ENCODE data around the gene B4GALNT4. TPM values are rescaled to one million over a fixed set of nuclear protein-coding genes. Genes with fewer than 3 reads are reported as not detected.

The B4GALNT4 gene
- total and polyA plus RNA-seq, 2 of the 13 experiments (the other 11 are each of a cell fraction or from before 2014, with no cell fraction given) = 30.5 to 50.1 TPM

DNA sequence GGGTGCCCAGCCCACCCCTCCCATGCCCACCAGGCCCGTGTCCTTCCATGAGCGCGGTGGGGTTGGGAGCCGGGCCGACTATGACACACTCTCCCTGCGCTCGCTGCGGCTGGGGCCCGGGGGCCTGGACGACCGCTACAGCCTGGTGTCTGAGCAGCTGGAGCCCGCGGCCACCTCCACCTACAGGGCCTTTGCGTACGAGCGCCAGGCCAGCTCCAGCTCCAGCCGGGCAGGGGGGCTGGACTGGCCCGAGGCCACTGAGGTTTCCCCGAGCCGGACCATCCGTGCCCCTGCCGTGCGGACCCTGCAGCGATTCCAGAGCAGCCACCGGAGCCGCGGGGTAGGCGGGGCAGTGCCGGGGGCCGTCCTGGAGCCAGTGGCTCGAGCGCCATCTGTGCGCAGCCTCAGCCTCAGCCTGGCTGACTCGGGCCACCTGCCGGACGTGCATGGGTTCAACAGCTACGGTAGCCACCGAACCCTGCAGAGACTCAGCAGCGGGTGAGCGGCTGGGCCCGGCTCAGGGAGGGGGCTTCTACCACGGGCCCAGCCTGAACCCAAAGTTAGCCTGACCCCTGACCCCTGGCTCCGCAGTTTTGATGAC is 27.7 kb downstream of the B4GALNT4 start (continued):
- TF ChIP-seq, protein P1, sequence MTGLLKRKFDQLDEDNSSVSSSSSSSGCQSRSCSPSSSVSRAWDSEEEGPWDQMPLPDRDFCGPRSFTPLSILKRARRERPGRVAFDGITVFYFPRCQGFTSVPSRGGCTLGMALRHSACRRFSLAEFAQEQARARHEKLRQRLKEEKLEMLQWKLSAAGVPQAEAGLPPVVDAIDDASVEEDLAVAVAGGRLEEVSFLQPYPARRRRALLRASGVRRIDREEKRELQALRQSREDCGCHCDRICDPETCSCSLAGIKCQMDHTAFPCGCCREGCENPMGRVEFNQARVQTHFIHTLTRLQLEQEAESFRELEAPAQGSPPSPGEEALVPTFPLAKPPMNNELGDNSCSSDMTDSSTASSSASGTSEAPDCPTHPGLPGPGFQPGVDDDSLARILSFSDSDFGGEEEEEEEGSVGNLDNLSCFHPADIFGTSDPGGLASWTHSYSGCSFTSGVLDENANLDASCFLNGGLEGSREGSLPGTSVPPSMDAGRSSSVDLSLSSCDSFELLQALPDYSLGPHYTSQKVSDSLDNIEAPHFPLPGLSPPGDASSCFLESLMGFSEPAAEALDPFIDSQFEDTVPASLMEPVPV (CRISPR knock-in tag; IDR thresholded peaks at IDR 0.05) = peak; percentile 59; the same call in 1 of the 2 replicates
- TF ChIP-seq ZNF335 (CRISPR knock-in tag; IDR thresholded peaks at IDR 0.05) = no peak
- TF ChIP-seq ZNF564 (CRISPR knock-in tag; IDR thresholded peaks at IDR 0.05) = peak; percentile 62; the same call in 1 of the 2 replicates
- TF ChIP-seq ZNF563 (CRISPR knock-in tag; IDR thresholded peaks at IDR 0.05) = peak; percentile 31; the same call in 1 of the 2 replicates
- TF ChIP-seq CBFB (CRISPR knock-in tag; IDR thresholded peaks at IDR 0.05) = peak; percentile 69; the same call in 1 of the 2 replicates
- no peak for TF ChIP-seq CBX5 (CRISPR knock-in tag; IDR thresholded peaks at IDR 0.05; ENCODE audit: borderline replicate concordance)
- no peak for TF ChIP-seq NRL (CRISPR knock-in tag; IDR thresholded peaks at IDR 0.05; ENCODE audit: borderline replicate concordance)
- TF ChIP-seq ZNF572 (CRISPR knock-in tag; IDR thresholded peaks at IDR 0.05) = no peak
- TF ChIP-seq ZBTB1 (CRISPR knock-in tag; IDR thresholded peaks at IDR 0.05; ENCODE audit: borderline replicate concordance) = no peak
- TF ChIP-seq ARNT2 (CRISPR knock-in tag; IDR thresholded peaks at IDR 0.05; ENCODE audit: low read depth) = peak; percentile 63; the same call in 1 of the 2 replicates
- TF ChIP-seq CTCF (CRISPR knock-in tag; IDR thresholded peaks at IDR 0.05) = peak; percentile 93
- no peak for TF ChIP-seq ZFP62 (CRISPR knock-in tag; IDR thresholded peaks at IDR 0.05)
- no peak for TF ChIP-seq NR1H2 (CRISPR knock-in tag; IDR thresholded peaks at IDR 0.05; ENCODE audit: borderline replicate concordance, low read depth)
- peak; percentile 40; the same call in 1 of the 2 replicates for TF ChIP-seq SPEN (CRISPR knock-in tag; IDR thresholded peaks at IDR 0.05; ENCODE audit: low read depth)
- TF ChIP-seq, protein P2, sequence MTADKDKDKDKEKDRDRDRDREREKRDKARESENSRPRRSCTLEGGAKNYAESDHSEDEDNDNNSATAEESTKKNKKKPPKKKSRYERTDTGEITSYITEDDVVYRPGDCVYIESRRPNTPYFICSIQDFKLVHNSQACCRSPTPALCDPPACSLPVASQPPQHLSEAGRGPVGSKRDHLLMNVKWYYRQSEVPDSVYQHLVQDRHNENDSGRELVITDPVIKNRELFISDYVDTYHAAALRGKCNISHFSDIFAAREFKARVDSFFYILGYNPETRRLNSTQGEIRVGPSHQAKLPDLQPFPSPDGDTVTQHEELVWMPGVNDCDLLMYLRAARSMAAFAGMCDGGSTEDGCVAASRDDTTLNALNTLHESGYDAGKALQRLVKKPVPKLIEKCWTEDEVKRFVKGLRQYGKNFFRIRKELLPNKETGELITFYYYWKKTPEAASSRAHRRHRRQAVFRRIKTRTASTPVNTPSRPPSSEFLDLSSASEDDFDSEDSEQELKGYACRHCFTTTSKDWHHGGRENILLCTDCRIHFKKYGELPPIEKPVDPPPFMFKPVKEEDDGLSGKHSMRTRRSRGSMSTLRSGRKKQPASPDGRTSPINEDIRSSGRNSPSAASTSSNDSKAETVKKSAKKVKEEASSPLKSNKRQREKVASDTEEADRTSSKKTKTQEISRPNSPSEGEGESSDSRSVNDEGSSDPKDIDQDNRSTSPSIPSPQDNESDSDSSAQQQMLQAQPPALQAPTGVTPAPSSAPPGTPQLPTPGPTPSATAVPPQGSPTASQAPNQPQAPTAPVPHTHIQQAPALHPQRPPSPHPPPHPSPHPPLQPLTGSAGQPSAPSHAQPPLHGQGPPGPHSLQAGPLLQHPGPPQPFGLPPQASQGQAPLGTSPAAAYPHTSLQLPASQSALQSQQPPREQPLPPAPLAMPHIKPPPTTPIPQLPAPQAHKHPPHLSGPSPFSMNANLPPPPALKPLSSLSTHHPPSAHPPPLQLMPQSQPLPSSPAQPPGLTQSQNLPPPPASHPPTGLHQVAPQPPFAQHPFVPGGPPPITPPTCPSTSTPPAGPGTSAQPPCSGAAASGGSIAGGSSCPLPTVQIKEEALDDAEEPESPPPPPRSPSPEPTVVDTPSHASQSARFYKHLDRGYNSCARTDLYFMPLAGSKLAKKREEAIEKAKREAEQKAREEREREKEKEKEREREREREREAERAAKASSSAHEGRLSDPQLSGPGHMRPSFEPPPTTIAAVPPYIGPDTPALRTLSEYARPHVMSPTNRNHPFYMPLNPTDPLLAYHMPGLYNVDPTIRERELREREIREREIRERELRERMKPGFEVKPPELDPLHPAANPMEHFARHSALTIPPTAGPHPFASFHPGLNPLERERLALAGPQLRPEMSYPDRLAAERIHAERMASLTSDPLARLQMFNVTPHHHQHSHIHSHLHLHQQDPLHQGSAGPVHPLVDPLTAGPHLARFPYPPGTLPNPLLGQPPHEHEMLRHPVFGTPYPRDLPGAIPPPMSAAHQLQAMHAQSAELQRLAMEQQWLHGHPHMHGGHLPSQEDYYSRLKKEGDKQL (CRISPR knock-in tag; IDR thresholded peaks at IDR 0.05; ENCODE audit: low read depth) = no peak
- TF ChIP-seq STAT5B (CRISPR knock-in tag; IDR thresholded peaks at IDR 0.05) = no peak
- TF ChIP-seq ZSCAN31 (CRISPR knock-in tag; IDR thresholded peaks at IDR 0.05; ENCODE audit: low read depth) = peak; percentile 84
- TF ChIP-seq MYC (CRISPR knock-in tag; IDR thresholded peaks at IDR 0.05; ENCODE audit: borderline replicate concordance) = no peak
- TF ChIP-seq ATF1 (CRISPR knock-in tag; IDR thresholded peaks at IDR 0.05) = no peak
- TF ChIP-seq, protein P3, sequence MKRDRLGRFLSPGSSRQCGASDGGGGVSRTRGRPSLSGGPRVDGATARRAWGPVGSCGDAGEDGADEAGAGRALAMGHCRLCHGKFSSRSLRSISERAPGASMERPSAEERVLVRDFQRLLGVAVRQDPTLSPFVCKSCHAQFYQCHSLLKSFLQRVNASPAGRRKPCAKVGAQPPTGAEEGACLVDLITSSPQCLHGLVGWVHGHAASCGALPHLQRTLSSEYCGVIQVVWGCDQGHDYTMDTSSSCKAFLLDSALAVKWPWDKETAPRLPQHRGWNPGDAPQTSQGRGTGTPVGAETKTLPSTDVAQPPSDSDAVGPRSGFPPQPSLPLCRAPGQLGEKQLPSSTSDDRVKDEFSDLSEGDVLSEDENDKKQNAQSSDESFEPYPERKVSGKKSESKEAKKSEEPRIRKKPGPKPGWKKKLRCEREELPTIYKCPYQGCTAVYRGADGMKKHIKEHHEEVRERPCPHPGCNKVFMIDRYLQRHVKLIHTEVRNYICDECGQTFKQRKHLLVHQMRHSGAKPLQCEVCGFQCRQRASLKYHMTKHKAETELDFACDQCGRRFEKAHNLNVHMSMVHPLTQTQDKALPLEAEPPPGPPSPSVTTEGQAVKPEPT (CRISPR knock-in tag; IDR thresholded peaks at IDR 0.05; ENCODE audit: low read depth) = no peak
